SK-N-MC (cell line): Measurements from ENCODE around the gene TARBP1.

ENCODE experiments used
- DNase-seq: peaks from one replicate; pipeline ENCODE4 v3.0.0-alpha.2; 2011; ENCODE audit warnings: low read depth, low spot score
- H3K27ac ChIP-seq: fragments of 200-600 bp; sonication (generic); 2 replicates; pipeline ENCODE4 v1.5.1; 2016; ENCODE audit warnings: mixed run types
- H3K36me3 ChIP-seq: fragments of 200-600 bp; sonication (generic); 2 replicates; pipeline ENCODE4 v1.6.1; 2017; ENCODE audit warnings: antibody characterized with exemption, low read length, mixed read lengths; ENCODE audit not compliant: insufficient read depth
- H3K4me3 ChIP-seq: fragments of 200-600 bp; sonication (generic); 2 replicates; pipeline ENCODE4 v1.5.1; 2016
- H3K9ac ChIP-seq: fragments of 200-600 bp; sonication (generic); 2 replicates; pipeline ENCODE4 v1.8.0; 2017; ENCODE audit warnings: mixed run types, mixed read lengths; ENCODE audit not compliant: insufficient read length
- H3K9me3 ChIP-seq: fragments of 200-600 bp; sonication (generic); 2 replicates; pipeline ENCODE4 v1.6.1; 2017; ENCODE audit warnings: low read depth, mild to moderate bottlenecking, antibody characterized with exemption, low read length, moderate library complexity, mixed read lengths
- EZH2 ChIP-seq: fragments of 200-600 bp; sonication (generic); IDR thresholded peaks from one replicate; pipeline ENCODE4 v1.6.1; 2017; ENCODE audit warnings: antibody characterized with exemption
- FOXP2 ChIP-seq: optimal IDR thresholded peaks from 2 replicates; pipeline ENCODE3; 2011; ENCODE audit warnings: mild to moderate bottlenecking, moderate library complexity; ENCODE audit not compliant: insufficient read depth; ENCODE audit errors: extremely low read length, control extremely low read depth
- POLR2AphosphoS5 ChIP-seq: IDR thresholded peaks from 2 replicates; pipeline ENCODE4 v1.6.1; 2012; ENCODE audit warnings: mild to moderate bottlenecking, low read depth, low read length, borderline replicate concordance

TARBP1 gene

GRCh38 chr1:234437423-234438171, 41.4 kb downstream of the TARBP1 start:
- Histone ChIP-seq H3K9ac (no peak overlapping the region), H3K27ac (no peak overlapping the region), H3K4me3 (no peak overlapping the region), H3K9me3 (peaks cover 12% of the 10 kb centered on the region; the same call in 1 of the 2 replicates), H3K36me3 (peaks cover 39% of the 10 kb centered on the region)
- no peak for TF ChIP-seq POLR2AphosphoS5
- DNase-seq: no peak

DNA sequence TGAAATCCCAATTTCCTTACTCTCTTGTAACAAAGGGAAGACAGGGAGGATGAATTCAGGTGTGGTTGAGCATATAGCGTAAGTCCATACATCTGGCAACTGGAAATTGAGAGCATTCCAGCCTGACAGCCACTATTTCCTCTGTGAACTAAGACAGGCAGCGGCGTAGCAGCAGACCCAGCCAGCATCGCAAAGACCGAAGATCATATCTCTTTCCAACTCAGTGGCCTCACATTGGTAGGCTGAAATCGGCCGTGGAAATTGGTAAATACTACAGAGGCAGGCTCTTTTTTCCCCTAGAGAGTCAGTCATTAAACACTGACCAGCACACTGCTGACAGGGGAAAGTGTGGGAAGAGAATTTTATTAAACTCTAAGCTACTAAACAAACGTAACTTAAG, 43.4 kb downstream of the TARBP1 start:
- Histone ChIP-seq H3K4me3 (no peak overlapping the region), H3K9ac (no peak overlapping the region), H3K9me3 (peaks cover 12% of the 10 kb centered on the region; the same call in 1 of the 2 replicates), H3K36me3 (peaks cover 28% of the 10 kb centered on the region), H3K27ac (no peak overlapping the region)
- TF ChIP-seq FOXP2 (no peak), POLR2AphosphoS5 (no peak), EZH2 (no peak)
- DNase-seq: no peak

DNA sequence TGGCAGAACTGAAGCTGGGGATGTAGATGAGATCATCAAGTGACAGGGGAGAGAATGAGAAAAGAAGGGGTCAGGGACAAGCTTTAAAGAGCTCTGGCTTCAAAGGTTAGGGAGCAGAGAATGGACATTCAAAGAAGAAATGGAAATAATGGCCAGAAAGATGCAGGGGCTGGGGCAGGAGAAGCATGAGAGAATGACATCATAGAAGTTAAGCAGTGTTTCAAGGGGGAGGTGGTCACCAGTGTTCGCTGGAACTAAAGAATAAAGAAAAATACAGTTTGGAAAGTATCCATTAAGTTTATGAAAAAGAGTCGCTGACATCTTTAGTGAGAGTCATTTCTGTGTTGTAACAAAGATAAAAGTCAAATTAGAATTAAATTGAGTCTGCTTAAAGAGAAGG, 44.3 kb downstream of the TARBP1 start:
- no peak for TF ChIP-seq FOXP2
- no peak for TF ChIP-seq POLR2AphosphoS5
- TF ChIP-seq EZH2: no peak
- H3K27ac ChIP-seq: no peak overlapping the region
- H3K9me3 ChIP-seq: peaks cover 6% of the 10 kb centered on the region; the same call in 1 of the 2 replicates
- DNase-seq: no peak
- H3K4me3 ChIP-seq: no peak overlapping the region
- H3K9ac ChIP-seq: no peak overlapping the region
- peaks cover 23% of the 10 kb centered on the region for H3K36me3 ChIP-seq

DNA sequence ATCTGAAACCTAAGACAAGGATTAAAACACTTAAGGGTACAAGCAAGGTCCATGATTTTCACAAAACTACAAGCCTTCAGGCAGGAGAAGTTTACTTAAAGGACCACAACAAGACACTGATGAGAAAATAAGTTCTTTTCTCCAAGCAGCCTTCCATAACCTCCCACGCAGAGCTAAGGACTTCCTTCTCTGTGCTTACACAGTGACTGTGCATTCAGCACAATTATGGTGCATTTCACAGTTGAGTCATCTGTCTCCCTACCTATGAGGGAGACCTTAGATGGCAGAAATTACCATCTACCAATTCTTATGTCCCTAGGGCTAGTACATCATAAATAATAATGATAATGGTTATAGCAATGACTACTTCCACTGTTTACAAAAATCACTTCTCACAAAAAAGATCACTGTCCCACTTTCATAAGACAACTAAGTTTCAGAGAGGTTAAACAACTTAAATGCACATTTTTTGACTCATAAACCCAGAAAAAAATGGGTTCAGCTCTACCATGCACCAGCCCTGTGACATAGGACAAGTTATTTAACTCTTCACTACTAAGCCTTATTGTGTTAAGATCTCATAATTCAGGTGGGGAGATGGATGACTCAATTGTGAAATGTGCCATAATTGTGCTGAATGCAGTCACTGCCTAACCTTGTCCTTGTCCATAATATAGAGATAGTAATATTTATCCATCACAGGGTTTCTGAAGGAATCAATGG, 45.3 kb downstream of the TARBP1 start:
- Histone ChIP-seq H3K4me3 (no peak overlapping the region), H3K9ac (no peak overlapping the region), H3K36me3 (peaks cover 24% of the 10 kb centered on the region), H3K9me3 (peaks cover under 1% of the 10 kb centered on the region; the same call in 1 of the 2 replicates), H3K27ac (no peak overlapping the region)
- TF ChIP-seq FOXP2: no peak
- no peak for TF ChIP-seq EZH2
- no peak for TF ChIP-seq POLR2AphosphoS5
- DNase-seq: no peak

DNA sequence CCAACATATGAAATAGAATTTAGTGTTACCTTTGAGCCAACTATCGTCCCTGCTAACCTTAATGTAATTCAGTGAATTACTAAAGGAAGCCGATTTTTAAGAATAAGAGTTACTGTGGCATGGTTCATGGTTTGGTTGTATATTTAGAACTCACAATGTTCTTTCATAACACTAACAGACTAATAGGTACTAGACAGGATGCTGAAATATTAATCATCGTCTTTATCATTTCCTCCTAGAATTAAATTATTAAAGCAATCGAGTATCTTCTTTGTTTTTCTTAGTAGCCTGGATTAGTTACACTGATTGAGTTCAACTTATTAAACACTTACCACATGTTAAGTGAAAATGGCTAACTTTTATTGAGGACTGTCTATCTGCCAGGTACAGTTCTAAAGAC, 47.7 kb downstream of the TARBP1 start:
- no peak overlapping the region for H3K4me3 ChIP-seq
- TF ChIP-seq FOXP2 (no peak), POLR2AphosphoS5 (no peak), EZH2 (no peak)

GRCh38 chr1:234430691-234431090, 48.3 kb downstream of the TARBP1 start:
- DNase-seq: no peak
- Histone ChIP-seq H3K4me3 (no peak overlapping the region), H3K9ac (no peak overlapping the region), H3K27ac (no peak overlapping the region), H3K36me3 (peaks cover 30% of the 10 kb centered on the region), H3K9me3 (no peaks in the 10 kb centered on the region)
- TF ChIP-seq EZH2: no peak
- no peak for TF ChIP-seq FOXP2

More for the DNA sequence above, 47.7 kb downstream of the TARBP1 start:
- no peaks in the 10 kb centered on the region for H3K9me3 ChIP-seq
- H3K36me3 ChIP-seq: peaks cover 30% of the 10 kb centered on the region
- H3K9ac ChIP-seq: no peak overlapping the region
- H3K27ac ChIP-seq: no peak overlapping the region
- DNase-seq: no peak

GRCh38 chr1:234429434-234429806, 49.6 kb downstream of the TARBP1 start:
- no peak overlapping the region for H3K27ac ChIP-seq
- DNase-seq: no peak
- peaks cover 35% of the 10 kb centered on the region for H3K36me3 ChIP-seq
- no peak overlapping the region for H3K9ac ChIP-seq
- H3K9me3 ChIP-seq: no peaks in the 10 kb centered on the region
- TF ChIP-seq FOXP2 (no peak), POLR2AphosphoS5 (no peak), EZH2 (no peak)
- H3K4me3 ChIP-seq: no peak overlapping the region

DNA sequence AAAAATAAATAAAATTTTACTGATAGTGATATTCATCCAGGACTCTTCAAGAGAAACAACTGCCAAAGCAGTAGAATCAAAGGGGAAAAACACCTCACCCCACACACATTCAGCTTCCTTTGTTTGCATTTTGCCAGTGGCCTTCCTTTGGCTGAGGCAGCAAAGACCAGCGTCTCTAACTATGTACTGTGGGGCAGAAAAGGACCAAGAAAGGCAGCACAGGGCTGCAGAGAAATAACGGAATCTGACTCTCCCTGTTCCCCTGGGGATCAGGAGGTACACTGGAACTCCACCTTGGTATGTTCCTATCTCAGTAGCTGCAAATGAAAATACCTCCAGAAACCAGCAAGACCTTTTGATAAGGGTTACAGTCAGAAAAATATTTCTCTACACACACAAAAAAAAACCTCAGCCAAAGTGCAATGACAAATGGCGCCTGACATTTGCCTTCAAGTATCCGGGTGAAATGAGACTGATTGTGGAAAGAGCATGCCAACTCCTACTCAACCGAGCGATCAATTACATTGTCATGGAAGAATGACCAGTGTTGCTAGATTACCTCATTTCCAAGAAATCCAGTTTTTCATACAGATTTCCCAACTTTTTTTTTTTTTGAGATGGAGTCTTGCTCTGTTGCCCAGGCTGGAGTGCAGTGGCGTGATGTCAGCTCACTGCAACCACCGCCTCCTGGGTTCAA, 50.9 kb downstream of the TARBP1 start:
- TF ChIP-seq FOXP2: no peak
- no peak for TF ChIP-seq POLR2AphosphoS5
- TF ChIP-seq EZH2: no peak
- H3K9me3 ChIP-seq: no peaks in the 10 kb centered on the region
- H3K36me3 ChIP-seq: peaks cover 29% of the 10 kb centered on the region
- no peak for DNase-seq
- no peak overlapping the region for H3K4me3 ChIP-seq
- H3K9ac ChIP-seq: no peak overlapping the region
- no peak overlapping the region for H3K27ac ChIP-seq
